ENCODE measurements around the gene METRN.

DNA sequence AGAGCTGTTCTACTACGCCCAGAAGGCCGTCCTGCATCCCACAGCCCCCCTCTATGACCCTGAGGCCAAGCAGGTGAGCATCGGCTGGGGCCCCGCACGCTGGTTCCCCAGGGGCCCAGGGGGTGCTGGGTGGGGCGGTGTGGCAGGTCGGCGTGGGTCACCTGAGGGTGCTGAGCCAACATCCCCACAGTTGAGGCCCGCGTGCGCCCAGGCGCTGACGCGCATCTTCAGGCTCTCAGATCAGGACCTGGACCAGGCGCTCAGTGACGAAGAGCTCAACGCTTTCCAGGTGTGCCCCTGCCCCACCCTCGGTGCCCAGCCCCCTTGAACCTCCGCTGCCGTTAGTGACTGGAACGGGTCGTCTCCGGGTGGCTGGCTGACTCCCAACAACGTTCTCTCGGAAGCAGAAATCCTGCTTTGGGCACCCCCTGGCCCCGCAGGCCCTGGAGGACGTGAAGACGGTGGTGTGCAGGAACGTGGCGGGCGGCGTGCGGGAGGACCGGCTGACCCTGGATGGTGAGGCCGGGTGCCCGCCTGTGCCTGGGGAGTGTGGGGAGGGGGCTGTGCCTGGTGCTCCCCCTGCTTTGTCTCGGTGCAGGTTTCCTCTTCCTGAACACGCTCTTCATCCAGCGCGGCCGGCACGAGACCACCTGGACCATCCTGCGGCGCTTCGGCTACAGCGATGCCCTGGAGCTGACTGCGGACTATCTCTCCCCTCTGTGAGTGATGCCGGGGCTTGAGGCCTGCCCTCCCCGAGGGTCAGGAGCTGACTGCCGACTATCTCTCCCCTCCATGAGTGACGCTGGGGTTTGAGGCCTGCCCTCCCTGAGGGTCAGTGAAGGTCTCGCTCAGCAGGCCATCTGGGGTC, 44.2 kb upstream of the METRN start:
- TF ChIP-seq CTCF (IDR thresholded peaks at IDR 0.05) = no peak
- TF ChIP-seq POLR2A (IDR thresholded peaks at IDR 0.05) = no peak
